ENCODE measurements around the gene SEZ6L2. TPM values are rescaled to one million over a fixed set of nuclear protein-coding genes. Genes with fewer than 3 reads are reported as not detected.
"Not testable (repeated sequence)": the region's sequence is repeated elsewhere in the genome, so short reads cannot be mapped to it uniquely, and the experiment has no call there.

The SEZ6L2 gene
- total RNA-seq, 1 experiment from 2014 or later: 50.4 TPM

GRCh38 chr16:29893553-29893952 is 5.8 kb downstream of the SEZ6L2 start:
- no peak for DNase-seq (ENCODE audit: low spot score)
- in situ Hi-C loops (cut with HindIII; ENCODE audit: low sequenced_read_pairs): no loop called here

- in situ Hi-C loops (cut with HindIII; ENCODE audit: low sequenced_read_pairs): no loop called here
- DNase-seq (ENCODE audit: low spot score): no peak
Observed at GRCh38 chr16:29892458-29892813, 6.9 kb downstream of the SEZ6L2 start.

- in situ Hi-C loops (cut with HindIII; ENCODE audit: low sequenced_read_pairs): no loop called here
Observed at GRCh38 chr16:29891525-29892457, 7.6 kb downstream of the SEZ6L2 start.

GRCh38 chr16:29889372-29889771 is 10.0 kb downstream of the SEZ6L2 start:
- DNase-seq (ENCODE audit: low spot score); in situ Hi-C loops (cut with HindIII; ENCODE audit: low sequenced_read_pairs): not testable (repeated sequence)

More at GRCh38 chr16:29891525-29892457, 7.6 kb downstream of the SEZ6L2 start:
- no peak for DNase-seq (ENCODE audit: low spot score)

GRCh38 chr16:29883987-29884386 is 15.4 kb downstream of the SEZ6L2 start:
- no peak for DNase-seq (ENCODE audit: low spot score)
- in situ Hi-C loops (cut with HindIII; ENCODE audit: low sequenced_read_pairs): no loop called here

GRCh38 chr16:29881050-29881449 is 18.3 kb downstream of the SEZ6L2 start:
- in situ Hi-C loops (cut with HindIII; ENCODE audit: low sequenced_read_pairs): no loop called here

GRCh38 chr16:29878172-29878571 is 21.2 kb downstream of the SEZ6L2 start:
- no peak for DNase-seq (ENCODE audit: low spot score)

More at GRCh38 chr16:29881050-29881449, 18.3 kb downstream of the SEZ6L2 start:
- no peak for DNase-seq (ENCODE audit: low spot score)

GRCh38 chr16:29877266-29877961 is 21.9 kb downstream of the SEZ6L2 start:
- in situ Hi-C loops (cut with HindIII; ENCODE audit: low sequenced_read_pairs): no loop called here
- peak; percentile 85 for DNase-seq (ENCODE audit: low spot score)

More at GRCh38 chr16:29878172-29878571, 21.2 kb downstream of the SEZ6L2 start:
- in situ Hi-C loops (cut with HindIII; ENCODE audit: low sequenced_read_pairs): no loop called here

- peak; percentile 44 for DNase-seq (ENCODE audit: low spot score)
- in situ Hi-C loops (cut with HindIII; ENCODE audit: low sequenced_read_pairs): no loop called here
Observed at GRCh38 chr16:29876594-29877249, 22.6 kb downstream of the SEZ6L2 start.

GRCh38 chr16:29876217-29876593 is 23.1 kb downstream of the SEZ6L2 start:
- in situ Hi-C loops (cut with HindIII; ENCODE audit: low sequenced_read_pairs): no loop called here
- DNase-seq (ENCODE audit: low spot score): no peak

GRCh38 chr16:29875206-29875605 is 24.1 kb downstream of the SEZ6L2 start:
- peak; percentile 52 for DNase-seq (ENCODE audit: low spot score)
- in situ Hi-C loops (cut with HindIII; ENCODE audit: low sequenced_read_pairs): no loop called here

- no peak for DNase-seq (ENCODE audit: low spot score)
- in situ Hi-C loops (cut with HindIII; ENCODE audit: low sequenced_read_pairs): no loop called here
Observed at GRCh38 chr16:29873319-29873718, 26.0 kb downstream of the SEZ6L2 start.

GRCh38 chr16:29871822-29872546 is 27.4 kb downstream of the SEZ6L2 start:
- no peak for DNase-seq (ENCODE audit: low spot score)
- in situ Hi-C loops (cut with HindIII; ENCODE audit: low sequenced_read_pairs): no loop called here

GRCh38 chr16:29869067-29869466 is 30.3 kb downstream of the SEZ6L2 start:
- in situ Hi-C loops (cut with HindIII; ENCODE audit: low sequenced_read_pairs): not testable (repeated sequence)

GRCh38 chr16:29868396-29869009 is 30.8 kb downstream of the SEZ6L2 start:
- DNase-seq (ENCODE audit: low spot score): no peak
- in situ Hi-C loops (cut with HindIII; ENCODE audit: low sequenced_read_pairs): no loop called here

More at GRCh38 chr16:29869067-29869466, 30.3 kb downstream of the SEZ6L2 start:
- DNase-seq (ENCODE audit: low spot score): not testable (repeated sequence)

GRCh38 chr16:29864205-29864604 is 35.1 kb downstream of the SEZ6L2 start:
- DNase-seq (ENCODE audit: low spot score): no peak
- in situ Hi-C loops (cut with HindIII; ENCODE audit: low sequenced_read_pairs): no loop called here

GRCh38 chr16:29863669-29863984 is 35.7 kb downstream of the SEZ6L2 start:
- no peak for DNase-seq (ENCODE audit: low spot score)
- in situ Hi-C loops (cut with HindIII; ENCODE audit: low sequenced_read_pairs): no loop called here

GRCh38 chr16:29862884-29863668 is 36.3 kb downstream of the SEZ6L2 start, which contains the start of gene CDIPT:
Gene CDIPT (minus strand): TSS chr16:29863226. CDS start chr16:29862857, 369 bp downstream.
- in situ Hi-C loops (cut with HindIII; ENCODE audit: low sequenced_read_pairs): no loop called here
- DNase-seq (ENCODE audit: low spot score): peak; percentile 99
